ENCODE measurements around the gene GNG7.

DNA sequence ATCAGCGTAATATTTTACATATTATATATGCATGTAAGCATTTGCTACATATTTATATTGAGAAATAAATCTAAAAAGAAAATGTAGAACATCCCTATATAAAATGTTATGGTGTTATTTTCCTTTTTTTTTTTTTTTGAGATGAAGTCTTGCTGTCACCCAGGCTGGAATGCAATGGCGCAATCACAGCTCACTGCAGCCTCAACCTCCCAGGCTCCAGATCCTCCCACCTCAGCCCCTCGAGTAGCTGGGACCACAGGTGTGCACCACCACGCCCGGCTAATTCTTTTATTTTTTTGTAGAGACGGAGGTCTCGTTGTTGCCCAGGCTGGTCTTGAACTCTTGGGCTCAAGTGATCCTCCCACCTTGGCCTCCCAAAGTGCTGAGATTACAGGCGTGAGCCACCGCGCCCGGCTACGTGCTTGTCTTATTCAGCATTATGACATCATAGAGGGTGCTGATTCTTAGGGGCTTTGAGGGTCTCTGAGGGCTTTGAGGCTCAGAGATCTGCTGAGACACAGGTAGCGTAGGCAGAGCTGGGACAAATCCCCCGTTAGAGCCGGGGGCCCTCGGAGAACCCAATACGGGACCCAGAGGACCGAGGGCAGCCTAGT lies 124.7 kb downstream of the GNG7 start:
- TF ChIP-seq, protein P1, sequence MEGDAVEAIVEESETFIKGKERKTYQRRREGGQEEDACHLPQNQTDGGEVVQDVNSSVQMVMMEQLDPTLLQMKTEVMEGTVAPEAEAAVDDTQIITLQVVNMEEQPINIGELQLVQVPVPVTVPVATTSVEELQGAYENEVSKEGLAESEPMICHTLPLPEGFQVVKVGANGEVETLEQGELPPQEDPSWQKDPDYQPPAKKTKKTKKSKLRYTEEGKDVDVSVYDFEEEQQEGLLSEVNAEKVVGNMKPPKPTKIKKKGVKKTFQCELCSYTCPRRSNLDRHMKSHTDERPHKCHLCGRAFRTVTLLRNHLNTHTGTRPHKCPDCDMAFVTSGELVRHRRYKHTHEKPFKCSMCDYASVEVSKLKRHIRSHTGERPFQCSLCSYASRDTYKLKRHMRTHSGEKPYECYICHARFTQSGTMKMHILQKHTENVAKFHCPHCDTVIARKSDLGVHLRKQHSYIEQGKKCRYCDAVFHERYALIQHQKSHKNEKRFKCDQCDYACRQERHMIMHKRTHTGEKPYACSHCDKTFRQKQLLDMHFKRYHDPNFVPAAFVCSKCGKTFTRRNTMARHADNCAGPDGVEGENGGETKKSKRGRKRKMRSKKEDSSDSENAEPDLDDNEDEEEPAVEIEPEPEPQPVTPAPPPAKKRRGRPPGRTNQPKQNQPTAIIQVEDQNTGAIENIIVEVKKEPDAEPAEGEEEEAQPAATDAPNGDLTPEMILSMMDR (IDR thresholded peaks at IDR 0.05): no peak
- TF ChIP-seq POLR2A (IDR thresholded peaks at IDR 0.05): no peak

Data from suprapubic skin (tissue), 3 donors.